HG02870 (cell line): ENCODE measurements around the gene RIPPLY3.
A peak's percentile ranks its signal among the peaks of the same experiment; 100 is the strongest.
"Not testable (repeated sequence)": the region's sequence is repeated elsewhere in the genome, so short reads cannot be mapped to it uniquely, and the experiment has no call there.

Source experiments
- ATAC-seq: cut with Tn5 transposase; IDR thresholded peaks from one replicate; pipeline ENCODE4 v1.9.1; 2021; ENCODE audit warnings: mild to moderate bottlenecking, moderate library complexity; ENCODE audit not compliant: unreplicated experiment

Gene RIPPLY3

DNA sequence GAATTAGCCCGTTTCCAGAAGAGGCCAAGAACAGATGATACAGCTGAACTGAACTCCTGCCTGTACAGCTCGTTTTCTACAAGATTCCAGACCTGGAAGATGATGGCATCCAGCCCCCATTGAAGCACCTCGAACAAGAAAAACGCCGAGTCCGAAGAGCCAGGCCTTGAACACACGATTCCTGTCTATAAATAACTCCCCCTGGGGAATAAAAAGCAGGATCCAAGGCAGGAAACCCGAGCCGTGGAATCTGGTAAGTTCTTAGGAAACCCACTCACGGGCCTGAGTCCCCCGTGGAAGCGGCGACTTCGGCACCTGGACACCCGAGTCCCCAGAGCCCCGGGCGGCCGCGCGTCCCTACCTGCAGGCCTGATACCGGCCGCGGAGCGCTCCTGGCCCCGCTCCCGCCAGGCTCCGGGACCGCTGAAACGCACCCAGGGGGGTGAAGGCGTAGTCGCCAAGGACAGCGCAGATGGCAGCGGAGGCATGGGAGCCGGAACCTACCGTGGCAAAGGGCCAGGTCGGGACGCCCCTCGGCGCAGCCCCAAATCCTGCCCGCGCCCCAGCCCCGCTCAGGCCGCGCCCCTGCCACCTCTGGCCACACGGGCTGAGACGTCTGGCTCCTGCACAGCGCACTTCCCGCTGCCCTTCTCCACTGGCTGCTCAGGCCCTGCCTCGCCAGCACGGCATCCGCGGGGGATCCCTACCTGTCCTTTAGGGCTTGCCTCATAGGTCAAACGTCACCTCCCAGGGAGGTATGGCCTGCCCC is 26.0 kb upstream of the RIPPLY3 start:
- no peak for ATAC-seq

- ATAC-seq, result no peak
Measured at GRCh38 chr21:36981049-36981391, 25.5 kb upstream of the RIPPLY3 start.

GRCh38 chr21:36981977-36982700 is 24.4 kb upstream of the RIPPLY3 start:
- no peak for ATAC-seq

DNA sequence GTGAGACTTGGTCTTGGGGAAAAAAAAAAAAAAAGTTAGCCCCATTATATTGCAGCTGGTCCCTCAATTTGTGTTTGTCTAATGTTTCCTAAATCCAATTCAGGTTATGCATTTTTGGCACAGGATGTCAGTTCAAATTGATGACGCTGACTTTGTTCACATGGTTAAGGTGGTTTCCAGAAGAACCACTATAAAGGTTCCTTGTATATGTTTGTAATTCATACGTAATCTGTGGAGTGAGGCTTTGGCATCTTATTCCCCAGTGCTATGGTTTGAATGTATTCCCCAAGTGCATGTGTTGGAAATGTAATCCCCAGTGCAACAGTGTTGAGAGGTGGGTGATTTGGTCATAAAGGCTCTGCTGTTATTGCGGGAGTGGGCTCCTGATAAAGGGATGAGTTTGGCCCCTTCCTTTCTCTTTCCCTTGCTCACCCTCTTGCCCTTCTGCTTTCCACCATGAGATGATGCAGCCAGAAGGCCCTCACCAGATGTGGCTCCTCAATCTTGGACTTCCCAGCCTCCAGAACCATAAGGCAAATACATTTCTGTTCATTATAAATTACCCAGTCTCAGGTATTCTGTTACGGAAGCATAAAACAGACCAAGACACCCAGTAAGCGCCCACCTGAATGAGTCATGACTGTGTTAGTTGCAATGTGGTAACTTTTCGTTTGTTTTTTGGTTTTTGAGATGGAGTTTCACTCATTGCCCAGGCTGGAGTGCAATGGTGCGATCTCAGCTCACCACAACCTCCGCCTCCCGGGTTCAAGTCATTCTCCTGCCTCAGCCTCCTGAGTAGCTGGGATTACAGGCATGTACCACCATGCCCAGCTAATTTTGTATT is 20.5 kb upstream of the RIPPLY3 start:
- ATAC-seq, result no peak

- no peak for ATAC-seq
Measured at GRCh38 chr21:36987845-36988244, 18.7 kb upstream of the RIPPLY3 start.

DNA sequence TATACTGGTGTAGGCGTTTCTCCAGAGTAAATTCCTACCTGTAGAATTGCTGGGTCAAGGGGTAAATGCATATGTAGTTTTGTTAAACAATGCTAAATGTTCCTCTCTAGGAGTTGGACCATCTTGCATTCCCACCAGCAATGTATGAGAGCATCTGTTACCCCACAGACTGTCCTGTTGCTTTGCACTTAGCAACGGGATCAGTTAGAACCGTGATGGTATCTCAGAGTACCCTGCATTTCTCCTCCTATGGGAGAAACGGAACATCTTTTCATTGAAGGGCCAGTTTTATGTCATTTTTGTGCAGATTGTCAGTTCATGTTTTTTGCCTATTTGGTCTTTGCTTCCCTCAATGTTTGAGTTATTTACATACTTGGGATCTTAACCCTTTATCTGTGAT is 18.0 kb upstream of the RIPPLY3 start:
- ATAC-seq, result no peak

DNA sequence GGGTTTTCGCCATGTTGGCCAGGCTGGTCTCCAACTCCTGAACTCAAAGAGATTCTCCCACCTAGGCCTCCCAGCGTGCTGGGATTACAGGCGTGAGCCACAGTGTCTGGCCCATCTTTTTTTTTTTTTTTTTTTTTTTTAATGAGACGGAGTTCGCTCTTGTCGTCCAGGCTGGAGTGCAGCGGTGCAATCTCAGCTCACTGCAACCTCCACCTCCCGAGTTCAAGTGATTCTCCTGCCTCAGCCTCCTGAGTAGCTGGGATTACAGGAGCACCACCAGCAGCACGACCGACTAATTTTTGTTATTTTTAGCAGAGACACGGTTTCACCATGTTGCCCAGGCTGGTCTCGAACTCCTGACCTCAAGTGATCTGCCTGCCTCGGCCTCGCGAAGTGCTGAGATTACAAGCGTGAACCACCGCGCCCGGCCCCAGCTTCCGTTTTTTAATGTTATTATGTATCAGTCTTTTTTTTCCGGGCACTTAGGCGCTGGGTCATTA is 17.3 kb upstream of the RIPPLY3 start:
- not testable (repeated sequence) for ATAC-seq

DNA sequence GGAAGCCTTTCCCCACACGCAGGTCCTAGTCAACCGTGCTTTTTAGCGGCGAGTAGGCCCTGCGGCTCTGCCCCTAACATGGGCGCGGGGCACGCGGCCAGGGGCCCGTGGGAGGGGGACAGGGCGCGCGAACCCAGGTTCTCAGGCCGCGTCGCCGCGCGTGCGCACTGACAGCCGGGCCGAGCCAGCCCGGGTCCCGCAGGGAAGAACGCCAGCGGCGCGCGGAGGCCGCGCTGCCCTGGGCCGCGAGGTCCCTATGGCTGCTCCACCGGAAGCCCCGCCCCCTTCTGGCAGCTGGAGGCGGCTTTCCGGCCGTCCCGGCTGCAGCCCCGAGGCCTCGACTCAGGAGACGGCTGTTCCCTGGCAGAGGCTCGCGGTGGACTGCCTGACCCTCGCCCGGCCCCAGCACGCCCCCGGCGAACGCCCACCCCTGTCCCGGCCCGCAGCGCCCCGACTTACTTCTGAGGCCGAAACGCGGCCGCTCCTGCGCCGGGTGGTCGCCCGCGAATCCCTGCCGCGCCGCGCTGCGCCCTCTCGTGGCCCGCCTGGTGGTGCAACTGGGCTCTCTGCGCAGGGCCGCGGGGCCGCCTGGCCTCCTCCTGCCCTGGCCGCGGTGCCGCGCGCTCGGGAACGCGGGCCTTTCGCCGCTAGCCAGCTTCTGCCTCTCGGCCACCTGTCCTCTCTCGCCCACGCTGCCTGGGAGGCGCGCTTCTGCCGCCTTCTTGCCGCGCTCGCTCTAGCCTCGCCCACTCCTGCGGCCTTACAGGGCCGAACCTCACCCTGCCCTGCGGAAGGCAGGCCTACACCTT is 16.6 kb upstream of the RIPPLY3 start:
- ATAC-seq, result peak; percentile 91

DNA sequence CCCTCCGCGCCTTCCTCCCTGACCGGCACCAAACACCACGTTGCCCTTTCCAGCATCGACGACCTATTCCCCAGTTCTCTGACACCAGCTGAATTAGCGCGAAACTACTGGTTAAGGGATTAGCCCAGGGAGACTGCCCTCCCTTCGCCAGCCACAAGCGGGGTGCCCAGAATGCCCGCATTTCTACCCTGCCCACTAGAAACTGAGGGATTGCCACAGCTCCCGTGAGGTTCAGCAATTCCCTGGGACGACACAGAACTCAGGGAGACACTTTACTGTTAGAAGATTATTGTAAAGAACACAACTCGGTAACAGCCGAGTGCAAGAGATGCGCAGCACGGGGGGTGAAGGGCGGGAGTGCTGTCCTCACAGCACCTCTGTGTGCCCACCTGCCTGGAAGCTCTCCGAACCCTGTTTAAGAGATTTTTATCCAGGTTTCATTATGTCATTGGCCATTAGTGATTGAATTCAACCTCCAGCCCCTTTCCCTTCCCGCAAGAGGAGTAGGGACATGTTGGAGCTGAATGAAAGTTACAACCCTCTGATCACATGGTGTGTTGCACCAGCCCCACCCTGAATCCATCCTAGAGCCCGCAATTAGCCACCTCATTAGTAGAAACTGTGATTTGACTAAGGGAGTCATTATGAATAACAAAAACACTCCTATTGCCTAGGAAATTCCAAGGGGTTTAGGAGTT is 15.8 kb upstream of the RIPPLY3 start:
- no peak for ATAC-seq

DNA sequence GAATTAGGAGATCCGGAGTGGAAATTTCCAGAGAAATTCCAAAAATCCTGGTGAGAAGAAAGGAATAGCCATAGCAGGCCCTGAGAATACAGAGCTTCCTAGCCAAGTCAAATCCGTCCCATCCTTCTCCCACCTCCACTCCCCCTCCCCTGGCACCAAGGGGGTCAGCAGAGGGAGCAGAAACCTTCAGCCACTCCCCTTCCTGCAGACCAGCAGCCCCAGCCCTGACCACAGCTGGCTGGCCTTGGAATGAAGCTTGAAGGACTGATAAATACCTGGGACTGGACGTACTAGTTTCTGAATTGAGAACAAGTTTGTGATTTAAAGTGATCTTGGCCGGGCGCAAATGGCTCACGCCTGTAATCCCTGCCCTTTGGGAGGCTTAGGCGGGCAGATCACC is 13.8 kb upstream of the RIPPLY3 start:
- ATAC-seq, result no peak

GRCh38 chr21:36994501-36995158 is 11.9 kb upstream of the RIPPLY3 start:
- ATAC-seq, result no peak

DNA sequence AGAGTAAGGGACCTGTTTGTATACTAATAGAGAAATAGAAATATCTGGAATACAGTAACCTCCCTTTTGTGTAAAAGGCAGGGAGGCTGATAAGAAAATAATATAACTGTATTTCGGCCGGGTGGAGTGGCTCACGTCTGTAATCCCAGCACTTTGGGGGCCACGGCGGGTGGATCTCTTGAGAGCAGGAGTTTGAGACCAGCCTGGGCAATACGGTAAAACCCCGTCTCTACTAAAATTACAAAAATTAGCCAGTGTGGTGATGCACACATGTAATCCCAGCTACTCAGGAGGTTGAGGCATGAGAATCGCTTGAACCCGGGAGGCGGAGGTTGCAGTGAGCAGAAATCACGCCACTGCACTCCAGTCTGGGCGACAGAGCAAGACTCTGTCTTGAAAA is 11.2 kb upstream of the RIPPLY3 start:
- not testable (repeated sequence) for ATAC-seq

DNA sequence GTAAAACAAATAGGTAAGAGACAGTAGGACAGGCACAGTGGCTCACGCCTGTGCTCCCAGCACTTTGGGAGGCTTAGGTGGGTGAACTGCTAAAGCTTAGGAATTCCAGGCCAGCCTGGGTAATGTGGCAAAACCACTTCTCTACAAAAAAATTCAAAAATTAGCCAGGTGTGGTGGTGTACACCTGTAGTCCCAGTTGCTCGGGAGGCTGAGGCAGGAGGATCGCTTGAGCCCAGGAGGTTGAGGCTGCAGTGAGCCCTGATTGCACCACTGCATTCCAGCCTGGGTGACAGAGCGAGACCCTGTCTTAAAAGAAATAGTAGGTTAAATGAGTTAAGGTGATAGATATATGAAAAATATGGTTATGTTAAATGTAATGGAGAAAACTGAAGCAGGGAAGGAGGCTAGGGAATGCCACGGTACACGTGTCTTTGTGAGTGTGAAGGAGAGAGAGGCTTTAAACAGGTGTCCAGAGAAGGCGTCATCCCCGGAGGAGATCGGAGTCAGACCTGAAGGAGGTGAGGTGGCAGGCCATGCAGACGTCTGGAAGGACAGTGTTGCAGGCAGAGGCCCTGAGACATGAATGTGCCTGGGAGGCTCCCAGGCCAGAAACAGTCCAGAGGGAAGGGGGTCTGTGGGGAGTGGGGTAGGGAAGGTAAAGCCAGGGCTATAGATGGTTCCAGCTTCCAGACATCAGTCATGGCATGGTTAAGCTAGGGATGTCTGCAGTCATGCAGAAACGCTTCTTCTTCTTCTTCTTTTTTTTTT is 7.2 kb upstream of the RIPPLY3 start:
- no peak for ATAC-seq

- ATAC-seq, result no peak
Measured at GRCh38 chr21:37000381-37000780, 6.1 kb upstream of the RIPPLY3 start.

- no peak for ATAC-seq
Measured at GRCh38 chr21:37001441-37001840, 5.1 kb upstream of the RIPPLY3 start.

GRCh38 chr21:37002851-37003250 is 3.7 kb upstream of the RIPPLY3 start:
- not testable (repeated sequence) for ATAC-seq

GRCh38 chr21:37003917-37004316 is 2.6 kb upstream of the RIPPLY3 start:
- ATAC-seq, result not testable (repeated sequence)

DNA sequence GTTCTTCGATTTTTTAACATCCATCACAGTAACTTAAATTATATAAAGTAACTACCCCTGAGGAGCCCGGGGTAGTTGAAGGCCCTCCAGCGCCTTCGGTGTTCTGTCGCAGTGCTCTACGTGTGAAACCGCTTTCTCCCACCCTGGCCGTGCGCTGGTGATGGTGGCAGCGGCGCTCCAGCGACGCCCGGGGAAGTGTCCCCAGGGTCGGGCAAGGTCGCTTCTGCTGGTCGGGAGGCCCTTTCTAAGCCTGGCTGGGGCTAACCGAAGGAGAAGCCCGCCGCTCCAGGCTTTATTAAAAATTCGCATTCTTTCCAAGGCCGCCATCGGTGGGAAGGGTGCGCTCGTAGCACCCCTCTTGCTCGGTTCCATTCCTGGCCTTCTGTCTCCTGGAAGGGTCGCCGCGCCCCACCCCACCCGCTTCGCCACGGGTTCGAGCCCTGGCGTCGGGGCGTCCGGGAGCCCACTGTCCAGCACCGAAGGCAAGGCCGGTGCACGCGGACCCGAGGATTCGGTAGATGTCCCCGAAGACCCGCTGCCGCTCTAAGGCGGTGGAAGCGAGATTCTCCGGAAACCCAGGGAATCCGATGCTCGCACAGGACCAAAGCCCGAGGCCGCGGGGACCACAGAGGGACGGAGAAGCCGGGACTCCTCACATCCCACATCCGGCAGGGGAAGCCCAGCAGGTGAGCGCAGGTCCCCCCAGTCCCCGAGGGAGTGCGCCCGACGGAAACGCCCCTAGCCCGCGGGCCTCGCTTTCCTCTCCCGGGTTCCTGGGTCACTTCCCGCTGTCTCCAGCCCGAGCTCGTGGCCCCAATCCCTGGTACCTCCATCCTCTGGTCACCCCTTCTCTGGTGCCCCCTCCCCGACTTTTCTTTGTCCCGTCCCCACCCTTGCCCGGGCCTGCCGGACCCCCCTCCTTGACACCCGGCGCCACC is 685 bp upstream of the RIPPLY3 start:
- ATAC-seq, result no peak
